Urothelium cell line (cell line): Measurements from ENCODE around the gene FAM149A.

Experiments used
- DNase-seq: peaks from one replicate; pipeline ENCODE4 v3.0.0; 2011; ENCODE audit warnings: low spot score, mixed read lengths
- FAIRE-seq: peaks from 2 replicates; lab custom pipeline; 2011; peaks lifted over from hg19 to GRCh38; lab: Jason Lieb, UNC

Gene FAM149A

GRCh38 chr4:186200516-186200915 lies 96.0 kb downstream of the FAM149A start:
- no peak for FAIRE-seq
- DNase-seq: no peak

DNA sequence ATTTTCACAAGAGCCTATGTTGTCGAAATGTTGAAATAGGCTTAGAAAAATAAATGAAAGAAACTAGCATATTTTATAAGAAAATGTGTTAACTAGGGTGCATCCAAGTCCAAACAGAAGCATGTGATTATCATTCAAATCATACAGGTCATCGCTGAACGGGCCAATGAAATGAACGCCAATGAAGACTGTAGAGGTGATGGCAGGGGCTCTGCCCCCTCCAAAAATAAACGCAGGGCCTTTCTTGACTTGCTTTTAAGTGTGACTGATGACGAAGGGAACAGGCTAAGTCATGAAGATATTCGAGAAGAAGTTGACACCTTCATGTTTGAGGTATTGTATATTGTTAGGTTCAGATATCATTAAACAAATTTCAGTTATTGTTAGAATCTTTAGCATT lies 96.5 kb downstream of the FAM149A start:
- FAIRE-seq: no peak

GRCh38 chr4:186201535-186202230 lies 97.2 kb downstream of the FAM149A start:
- DNase-seq: peak; percentile 85
- FAIRE-seq: no peak

More for the DNA sequence above, 96.5 kb downstream of the FAM149A start:
- DNase-seq: no peak

- DNase-seq (no peak), FAIRE-seq (peak; percentile 59)
Observed at GRCh38 chr4:186202490-186203140, 98.1 kb downstream of the FAM149A start.

GRCh38 chr4:186203406-186203805 lies 98.9 kb downstream of the FAM149A start:
- no peak for DNase-seq
- no peak for FAIRE-seq

DNA sequence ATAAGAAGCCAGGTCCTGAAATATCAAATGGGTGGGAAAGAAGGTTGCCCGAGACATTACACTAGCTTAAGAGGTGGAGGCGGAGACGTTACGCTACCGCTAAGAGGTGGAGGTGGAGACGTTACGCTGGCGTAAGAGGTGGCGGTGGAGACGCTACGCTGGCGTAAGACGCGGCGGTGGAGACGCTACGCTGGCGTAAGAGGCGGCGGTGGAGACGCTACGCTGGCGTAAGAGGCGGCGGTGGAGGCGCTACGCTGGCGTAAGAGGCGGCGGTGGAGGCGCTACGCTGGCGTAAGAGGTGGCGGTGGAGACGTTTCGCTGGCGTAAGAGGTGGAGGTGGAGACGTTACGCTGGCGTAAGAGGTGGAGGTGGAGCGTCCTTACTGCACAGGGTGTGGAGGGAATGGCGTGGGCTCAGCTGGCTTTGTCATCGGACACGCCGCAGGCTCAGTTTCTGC lies 99.6 kb downstream of the FAM149A start:
- no peak for DNase-seq
- FAIRE-seq: no peak

- DNase-seq (no peak), FAIRE-seq (no peak)
Observed at GRCh38 chr4:186204686-186205085, 100.2 kb downstream of the FAM149A start.

GRCh38 chr4:186205156-186205555 lies 100.7 kb downstream of the FAM149A start:
- FAIRE-seq (no peak), DNase-seq (no peak)

- FAIRE-seq (no peak), DNase-seq (no peak)
Observed at GRCh38 chr4:186216465-186217024, 112.0 kb downstream of the FAM149A start.

- FAIRE-seq (no peak), DNase-seq (no peak)
Observed at GRCh38 chr4:186217733-186218293, 113.3 kb downstream of the FAM149A start.

DNA sequence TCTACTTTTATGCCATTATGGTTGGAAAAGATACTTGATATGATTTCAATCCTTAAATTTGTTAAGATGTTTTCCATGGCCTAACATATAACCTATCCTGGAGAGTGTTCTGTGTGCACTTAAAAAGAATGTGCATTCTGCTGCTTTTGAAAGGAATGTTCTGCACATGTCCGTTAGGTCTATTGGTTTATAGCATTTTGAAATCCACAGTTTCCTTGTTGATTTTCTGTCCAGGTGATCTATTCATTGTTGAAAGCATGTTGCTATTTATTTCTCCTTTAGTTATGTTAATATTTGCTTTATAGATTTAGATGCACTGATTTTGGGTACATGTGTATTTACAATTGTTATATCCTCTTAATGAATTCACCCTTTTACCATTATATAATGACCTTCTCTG lies 117.1 kb downstream of the FAM149A start:
- FAIRE-seq: no peak
- no peak for DNase-seq
